Retinal pigment epithelial cell (primary cell): ENCODE measurements around the gene MGME1.

Experiments used
- DNase-seq: peaks from one replicate; pipeline ENCODE4 v3.0.0-alpha.2; 2010; ENCODE audit warnings: low read depth
- H3K4me3 ChIP-seq: 2 replicates; pipeline ENCODE4 v1.5.1; 2011; ENCODE audit warnings: mild to moderate bottlenecking, low read length, control low read depth, moderate library complexity
- CTCF ChIP-seq: conservative IDR thresholded peaks from 2 replicates; pipeline ENCODE4 v1.5.1; 2011; ENCODE audit warnings: low read depth, low read length, control low read depth, inconsistent platforms

Gene MGME1

GRCh38 chr20:18005170-18005989, 36.6 kb downstream of the MGME1 start:
- no peak for DNase-seq
- no peak overlapping the region for H3K4me3 ChIP-seq
- TF ChIP-seq CTCF: no peak

- H3K4me3 ChIP-seq: no peak overlapping the region
Observed at GRCh38 chr20:18005990-18006364, 37.2 kb downstream of the MGME1 start.

GRCh38 chr20:18006684-18007083, 37.9 kb downstream of the MGME1 start:
- no peak for DNase-seq
- no peak for TF ChIP-seq CTCF
- H3K4me3 ChIP-seq: no peak overlapping the region

More at GRCh38 chr20:18005990-18006364, 37.2 kb downstream of the MGME1 start:
- no peak for TF ChIP-seq CTCF
- DNase-seq: no peak

- no peak for DNase-seq
- no peak overlapping the region for H3K4me3 ChIP-seq
- TF ChIP-seq CTCF: no peak
Observed at GRCh38 chr20:18007534-18008292, 38.9 kb downstream of the MGME1 start.

- no peak for TF ChIP-seq CTCF
- no peak for DNase-seq
- no peak overlapping the region for H3K4me3 ChIP-seq
Observed at GRCh38 chr20:18009116-18009515, 40.3 kb downstream of the MGME1 start.

- no peak for TF ChIP-seq CTCF
- H3K4me3 ChIP-seq: no peak overlapping the region
- DNase-seq: no peak
Observed at GRCh38 chr20:18011482-18011881, 42.7 kb downstream of the MGME1 start.
